HL-60 (cell line): ENCODE data around the gene RELCH.

Experiments
- DNase-seq, 2 experiments: peaks; one replicate each; pipeline ENCODE4 v3.0.0-alpha.2; 2010 to 2020; ENCODE audit warnings: low read depth in 1 of 2, low spot score in 1 of 2
- H3K27ac ChIP-seq: fragments of 250-450 bp; sonication (Bioruptor Pico); replicated peaks from 2 replicates; pipeline ENCODE4 v1.5.1; 2020; ENCODE audit warnings: mild to moderate bottlenecking, moderate library complexity
- H3K27me3 ChIP-seq: fragments of 250-450 bp; sonication (Bioruptor Pico); 2 replicates; pipeline ENCODE4 v1.5.1; 2021; ENCODE audit warnings: mild to moderate bottlenecking, moderate library complexity; ENCODE audit not compliant: insufficient read depth, poor library complexity, severe bottlenecking
- H3K4me3 ChIP-seq: replicated peaks from 2 replicates; pipeline ENCODE4 v1.5.1; 2011; ENCODE audit warnings: mild to moderate bottlenecking, control low read depth, low read length; ENCODE audit not compliant: insufficient read depth
- GABPA ChIP-seq: IDR thresholded peaks from 2 replicates; pipeline ENCODE4 v1.6.1; 2012; ENCODE audit warnings: low read depth
- POLR2AphosphoS5 ChIP-seq: IDR thresholded peaks from 2 replicates; pipeline ENCODE4 v1.6.1; 2012; ENCODE audit warnings: low read depth
- REST ChIP-seq: IDR thresholded peaks from 2 replicates; pipeline ENCODE4 v1.6.1; 2012; ENCODE audit warnings: low read depth; ENCODE audit not compliant: insufficient replicate concordance
- SPI1 ChIP-seq: IDR thresholded peaks from 2 replicates; pipeline ENCODE4 v1.6.1; 2012; ENCODE audit warnings: low read depth, mild to moderate bottlenecking, borderline replicate concordance
- TF ChIP-seq, protein P1 (sequence below): IDR thresholded peaks from one replicate; pipeline ENCODE4 v1.5.1; 2011; ENCODE audit warnings: low read length, control low read depth, inconsistent platforms; ENCODE audit not compliant: insufficient read depth

RELCH gene

GRCh38 chr18:62210138-62210537 is 23.1 kb downstream of the RELCH start:
- Histone ChIP-seq H3K27me3 (no peaks in the 10 kb centered on the region), H3K4me3 (no peak overlapping the region), H3K27ac (no peak overlapping the region)
- TF ChIP-seq REST (no peak), SPI1 (no peak), POLR2AphosphoS5 (no peak), GABPA (no peak)
- TF ChIP-seq, protein P1, sequence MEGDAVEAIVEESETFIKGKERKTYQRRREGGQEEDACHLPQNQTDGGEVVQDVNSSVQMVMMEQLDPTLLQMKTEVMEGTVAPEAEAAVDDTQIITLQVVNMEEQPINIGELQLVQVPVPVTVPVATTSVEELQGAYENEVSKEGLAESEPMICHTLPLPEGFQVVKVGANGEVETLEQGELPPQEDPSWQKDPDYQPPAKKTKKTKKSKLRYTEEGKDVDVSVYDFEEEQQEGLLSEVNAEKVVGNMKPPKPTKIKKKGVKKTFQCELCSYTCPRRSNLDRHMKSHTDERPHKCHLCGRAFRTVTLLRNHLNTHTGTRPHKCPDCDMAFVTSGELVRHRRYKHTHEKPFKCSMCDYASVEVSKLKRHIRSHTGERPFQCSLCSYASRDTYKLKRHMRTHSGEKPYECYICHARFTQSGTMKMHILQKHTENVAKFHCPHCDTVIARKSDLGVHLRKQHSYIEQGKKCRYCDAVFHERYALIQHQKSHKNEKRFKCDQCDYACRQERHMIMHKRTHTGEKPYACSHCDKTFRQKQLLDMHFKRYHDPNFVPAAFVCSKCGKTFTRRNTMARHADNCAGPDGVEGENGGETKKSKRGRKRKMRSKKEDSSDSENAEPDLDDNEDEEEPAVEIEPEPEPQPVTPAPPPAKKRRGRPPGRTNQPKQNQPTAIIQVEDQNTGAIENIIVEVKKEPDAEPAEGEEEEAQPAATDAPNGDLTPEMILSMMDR = no peak
- DNase-seq = no peak

DNA sequence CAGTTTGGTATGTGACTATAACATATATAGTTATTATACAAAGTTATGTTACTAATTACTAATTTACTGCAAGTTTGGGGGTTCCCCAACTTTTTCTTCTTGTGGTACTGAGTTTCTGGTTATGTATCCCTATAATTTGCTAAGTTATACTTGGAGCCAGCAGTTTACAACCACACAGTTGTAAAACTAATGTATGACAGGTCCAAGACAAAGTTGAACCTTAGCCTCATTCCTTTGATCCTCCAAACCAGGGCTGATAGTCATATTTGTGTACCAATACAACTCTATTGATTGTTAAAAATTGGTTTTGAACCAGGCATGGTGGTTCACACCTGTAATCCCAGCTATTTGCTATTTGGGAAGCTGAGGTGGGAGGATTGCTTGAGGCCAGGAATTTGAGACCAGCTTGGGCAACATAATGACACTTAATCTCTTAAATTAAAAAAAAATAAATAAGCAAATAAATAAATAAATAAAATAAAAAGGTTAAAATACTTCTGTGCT is 24.3 kb downstream of the RELCH start:
- TF ChIP-seq GABPA (no peak), REST (no peak), SPI1 (no peak), POLR2AphosphoS5 (no peak)
- TF ChIP-seq, protein P1 = no peak
- no peaks in the 10 kb centered on the region for H3K27me3 ChIP-seq
- no peak for DNase-seq
- no peak overlapping the region for H3K4me3 ChIP-seq
- no peak overlapping the region for H3K27ac ChIP-seq

- DNase-seq = no peak
- Histone ChIP-seq H3K27me3 (no peaks in the 10 kb centered on the region), H3K4me3 (no peak overlapping the region), H3K27ac (no peak overlapping the region)
- TF ChIP-seq REST (no peak), SPI1 (no peak), GABPA (no peak), POLR2AphosphoS5 (no peak)
- TF ChIP-seq, protein P1 = no peak
Measured at GRCh38 chr18:62214790-62215189, 27.7 kb downstream of the RELCH start.
